K562 (cell line): ENCODE results near the gene SLAMF9. TPM values are rescaled to one million over a fixed set of nuclear protein-coding genes. Genes with fewer than 3 reads are reported as not detected.

Experiments used
- ATF3 ChIP-seq, 2 experiments: fragments of 450-650 bp in 1 of 2; sonication (generic) in 1 of 2; formaldehyde crosslinking in 1 of 2; IDR thresholded peaks in 1 of 2; conservative IDR thresholded peaks in 1 of 2; 2 replicates each; pipeline versions ENCODE4 v1.6.1 to v1.8.1; 2016 to 2023; ENCODE audit warnings: mild to moderate bottlenecking in 2 of 2, moderate library complexity in 2 of 2, inconsistent platforms in 1 of 2, missing genetic modification reagents in 1 of 2
- CBFA2T3 ChIP-seq: fragments of 450-650 bp; IDR thresholded peaks from 2 replicates; pipeline ENCODE4 v1.6.1; 2017
- CBX3 ChIP-seq, 2 experiments: IDR thresholded peaks; 1 replicate in 1 of 2; 2 replicates in 1 of 2; pipeline ENCODE4 v1.6.1; 2012; ENCODE audit warnings: inconsistent platforms in 2 of 2, low read length in 2 of 2, borderline replicate concordance in 1 of 2, control low read depth in 1 of 2
- CREB3 ChIP-seq: fragments of 450-650 bp; conservative IDR thresholded peaks from 2 replicates; pipeline ENCODE4 v1.6.1; 2016; ENCODE audit warnings: missing genetic modification characterization, low read depth, mild to moderate bottlenecking, missing compliant biosample characterization, moderate library complexity
- CREB5 ChIP-seq: fragments of 250-450 bp; sonication (Bioruptor Pico); IDR thresholded peaks from 2 replicates; pipeline ENCODE4 v1.5.0; 2020; ENCODE audit warnings: mild to moderate bottlenecking
- CSDE1 ChIP-seq, 2 experiments: fragments of 450-650 bp; IDR thresholded peaks; 2 replicates each; pipeline ENCODE4 v1.6.1; 2016; ENCODE audit warnings: mild to moderate bottlenecking in 1 of 2
- HDAC3 ChIP-seq: fragments of 450-650 bp; IDR thresholded peaks from 2 replicates; pipeline ENCODE4 v1.6.1; 2018; ENCODE audit warnings: borderline replicate concordance, mild to moderate bottlenecking, moderate library complexity; ENCODE audit not compliant: partially characterized antibody
- KDM1A ChIP-seq, 2 experiments: fragments of 450-650 bp; IDR thresholded peaks; 2 replicates each; pipeline ENCODE4 v1.6.1; 2016; ENCODE audit warnings: mild to moderate bottlenecking in 2 of 2
- LCOR ChIP-seq: sonication (generic); formaldehyde crosslinking; IDR thresholded peaks from 2 replicates; pipeline ENCODE4 v1.8.0; 2022; ENCODE audit warnings: mild to moderate bottlenecking, missing genetic modification reagents
- MBD2 ChIP-seq: sonication (generic); IDR thresholded peaks from 2 replicates; pipeline ENCODE4 v1.6.1; 2016; ENCODE audit warnings: low read depth, borderline replicate concordance
- NFRKB ChIP-seq: fragments of 450-650 bp; IDR thresholded peaks from 2 replicates; pipeline ENCODE4 v1.6.1; 2016; ENCODE audit warnings: low read depth
- OTX1 ChIP-seq: fragments of 450-650 bp; formaldehyde crosslinking; IDR thresholded peaks from 2 replicates; pipeline ENCODE4 v1.4.0; 2022; ENCODE audit warnings: mild to moderate bottlenecking
- SMAD4 ChIP-seq: fragments of 250-450 bp; sonication (Bioruptor Pico); conservative IDR thresholded peaks from 2 replicates; pipeline ENCODE4 v1.8.0; 2021; ENCODE audit warnings: inconsistent platforms, mild to moderate bottlenecking, moderate library complexity
- SOX6 ChIP-seq: fragments of 450-650 bp; IDR thresholded peaks from 2 replicates; pipeline ENCODE4 v1.6.1; 2014; ENCODE audit warnings: mild to moderate bottlenecking
- SPI1 ChIP-seq: IDR thresholded peaks from 2 replicates; pipeline ENCODE4 v1.6.1; 2011; ENCODE audit warnings: low read depth, low read length, control low read depth, borderline replicate concordance
- STAT5A ChIP-seq: IDR thresholded peaks from 2 replicates; pipeline ENCODE4 v1.6.1; 2012; ENCODE audit warnings: low read length, inconsistent platforms, borderline replicate concordance
- TEAD4 ChIP-seq, 2 experiments: sonication (generic) in 1 of 2; formaldehyde crosslinking in 1 of 2; IDR thresholded peaks; 2 replicates each; pipeline versions ENCODE4 v1.6.1 to v1.8.0; 2012 to 2022; ENCODE audit warnings: borderline replicate concordance in 1 of 2, inconsistent platforms in 1 of 2, low read length in 1 of 2, mild to moderate bottlenecking in 1 of 2, missing genetic modification reagents in 1 of 2
- ZNF592 ChIP-seq: fragments of 450-650 bp; IDR thresholded peaks from 2 replicates; pipeline ENCODE4 v1.6.1; 2017; ENCODE audit warnings: antibody characterized with exemption, mild to moderate bottlenecking
- polyA plus RNA-seq, 8 experiments: library from polyadenylated mRNA; depleted of rRNA in 4 of 8; stranded (reverse) in 5 of 8; unstranded in 3 of 8; fragments of >200 nt; fragmentation: Nextera tagmentation in 2 of 8; fragmentation: Illumina TruSeq in 1 of 8; extraction: Ambion mirVana in 2 of 8; extraction: Trizol in 1 of 8; gene quantifications; 2 replicates each; pipeline versions ENCODE4 v1.2.1 to v1.2.3, GENCODE V29; 2011 to 2014; ENCODE audit warnings: inconsistent platforms in 1 of 8, missing spikeins in 1 of 8
- total RNA-seq, 7 experiments: library from RNA; depleted of rRNA in 6 of 7; stranded (reverse); fragments of >200 nt in 6 of 7; fragmentation: Illumina TruSeq in 2 of 7; extraction: Trizol in 2 of 7; gene quantifications; 2 replicates each; pipeline versions ENCODE4 v1.2.1 to v1.2.3, GENCODE V29; 2011 to 2021; ENCODE audit warnings: low replicate concordance in 1 of 7

The SLAMF9 gene
- total and polyA plus RNA-seq, 9 of the 15 experiments (the other 6 are each of a cell fraction or from before 2014, with no cell fraction given) = 0.13 to 0.21 TPM; not detected in 7

GRCh38 chr1:159923203-159924024, 30.6 kb downstream of the SLAMF9 start (continued):
- TF ChIP-seq ZNF592 = 0 out of 2 replicates have a peak, but pooled peaks have one; percentile 46
- peak; percentile 50; the same call in 1 of the 2 replicates for TF ChIP-seq SMAD4 (CRISPR knock-in tag)
- peak; percentile 50; the same call in 1 of the 2 replicates for TF ChIP-seq SOX6
- TF ChIP-seq KDM1A (IDR thresholded peaks at IDR 0.05) = 0 out of 4 replicates have a peak, but pooled peaks of 1 of the 2 experiments have one; percentile 19
- peak; percentile 33; the same call in 1 of the 2 replicates for TF ChIP-seq MBD2
- peak; percentile 63 for TF ChIP-seq CBFA2T3
- peak; percentile 35; the same call in 1 of the 2 replicates for TF ChIP-seq OTX1 (CRISPR knock-in tag)
- TF ChIP-seq CREB3 (tag) = no peak
- 0 out of 2 replicates have a peak, but pooled peaks have one; percentile 23 for TF ChIP-seq CREB5 (CRISPR knock-in tag)
- TF ChIP-seq ATF3 (IDR thresholded peaks at IDR 0.05) = peak; percentile 33
- no peak; the same call in 1 of the 2 replicates for TF ChIP-seq ATF3 (CRISPR knock-in tag; conservative IDR thresholded peaks at IDR 0.05)
- peak; percentile 41 for TF ChIP-seq HDAC3
- peak; percentile 79; the same call in 1 of the 2 replicates for TF ChIP-seq NFRKB
- TF ChIP-seq STAT5A = 0 out of 2 replicates have a peak, but pooled peaks have one; percentile 6
- TF ChIP-seq TEAD4 (IDR thresholded peaks at IDR 0.05; ENCODE audit: low read length) = peak; percentile 49; the same call in 1 of the 2 replicates
- no peak for TF ChIP-seq TEAD4 (CRISPR knock-in tag; IDR thresholded peaks at IDR 0.05; ENCODE audit: borderline replicate concordance)
- 0 out of 2 replicates have a peak, but pooled peaks have one; percentile 56 for TF ChIP-seq LCOR (CRISPR knock-in tag)
- peak in 1 of 2 experiments; percentile 31; a peak in 1 of 3 replicates for TF ChIP-seq CBX3 (IDR thresholded peaks at IDR 0.05; ENCODE audit: borderline replicate concordance in 1 of 2, low read length in 2 of 2)
- TF ChIP-seq CSDE1 (IDR thresholded peaks at IDR 0.05) = 0 out of 4 replicates have a peak, but pooled peaks of 1 of the 2 experiments have one; percentile 69
- TF ChIP-seq SPI1 = 0 out of 2 replicates have a peak, but pooled peaks have one; percentile 23
